ENCODE measurements around the gene ADGRA1.

ADGRA1 gene

DNA sequence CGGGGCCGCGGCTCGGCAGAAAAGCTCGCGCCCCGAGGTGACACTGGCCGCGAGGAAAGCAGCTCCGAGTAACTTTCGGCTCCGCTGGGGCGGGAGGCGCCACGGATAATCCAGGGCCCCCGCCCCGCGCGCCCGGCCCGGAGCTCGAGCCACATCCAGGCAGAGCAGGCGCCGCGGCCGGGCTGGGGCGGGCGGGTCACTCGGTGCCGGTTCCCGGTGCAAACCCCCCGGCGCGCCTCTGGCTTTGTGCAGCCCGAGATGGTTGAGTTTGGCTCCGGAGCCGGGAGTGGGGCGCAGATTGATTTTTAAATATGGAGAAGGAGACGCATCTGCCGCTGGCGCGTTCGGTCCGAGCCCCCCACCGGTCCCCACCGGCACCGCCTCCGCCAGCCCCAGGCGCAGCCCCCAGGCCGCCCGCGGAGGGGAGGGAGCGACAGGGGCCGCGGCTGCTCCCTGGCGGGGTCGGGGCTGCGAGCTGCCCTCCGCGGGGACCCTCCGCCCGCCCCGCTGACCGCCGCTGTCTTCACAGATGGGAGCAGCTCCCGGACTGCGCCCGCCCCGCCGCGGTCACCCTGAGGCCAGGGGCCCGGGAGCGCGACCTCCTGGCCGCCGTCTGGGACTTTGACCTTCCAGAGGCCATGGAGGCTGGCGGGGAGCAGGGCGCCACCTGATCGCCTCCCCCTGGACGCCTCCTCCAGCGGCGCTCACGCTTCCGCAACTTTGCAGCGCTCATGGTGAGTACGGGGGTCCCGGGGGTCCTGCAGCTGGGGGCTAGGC lies 643 bp downstream of the ADGRA1 start:
- ATAC-seq (replicated peaks) (no peak), DNase-seq (no peak)
- no peak overlapping the region for H3K27ac Mint-ChIP-seq
- H3K4me3 Mint-ChIP-seq = no peak overlapping the region
- peaks cover 44 to 56% of the 10 kb centered on the region in 2 donors for H3K27me3 Mint-ChIP-seq
- H3K9me3 Mint-ChIP-seq = no peaks in the 10 kb centered on the region
- no peaks in the 10 kb centered on the region for H3K36me3 Mint-ChIP-seq
- H3K4me1 Mint-ChIP-seq = peaks cover 0 to 12% of the 10 kb centered on the region in 2 donors

DNA sequence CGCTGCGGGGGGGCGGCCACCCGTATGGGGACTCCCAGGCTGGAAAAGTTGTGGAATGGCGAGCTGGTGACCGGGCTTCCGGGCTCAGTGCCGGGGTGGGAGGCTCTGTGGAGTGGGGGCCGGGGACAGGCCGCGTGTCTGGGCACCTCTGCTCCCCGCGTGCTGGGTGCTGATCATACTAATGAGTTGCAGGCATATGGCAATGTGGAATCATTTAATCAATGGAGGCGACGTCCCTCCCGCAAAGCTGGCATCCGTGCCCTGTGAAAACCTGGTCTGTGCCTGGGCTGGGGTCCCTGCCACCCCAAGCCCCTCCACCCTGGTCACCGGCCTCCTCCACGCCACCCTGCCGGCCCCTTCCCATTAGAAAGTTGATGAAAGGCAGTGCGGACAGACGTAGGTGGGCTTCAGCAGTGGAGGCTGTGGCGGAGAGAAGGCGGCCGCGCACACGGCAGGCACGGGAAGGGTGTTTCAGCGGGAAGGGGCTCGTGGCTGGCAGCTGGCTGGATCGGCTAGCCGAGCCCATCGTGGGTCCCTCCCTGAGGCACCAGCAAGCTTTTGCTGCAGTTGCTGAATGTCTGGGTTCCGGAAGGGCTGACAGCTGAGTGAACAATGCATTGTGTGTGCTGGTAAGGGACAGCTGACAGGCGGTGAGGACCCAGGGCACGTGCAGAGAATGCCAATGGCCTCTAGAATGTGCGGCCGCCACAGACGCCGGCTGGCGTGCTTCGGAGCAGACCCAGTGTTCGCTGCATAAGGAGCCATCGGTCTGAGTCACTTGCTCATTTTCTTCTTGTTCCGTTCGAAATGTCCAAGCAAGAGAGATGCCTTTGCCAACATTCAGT lies 1.5 kb downstream of the ADGRA1 start:
- no peak overlapping the region for H3K27ac Mint-ChIP-seq
- peaks cover 0 to 12% of the 10 kb centered on the region in 2 donors for H3K4me1 Mint-ChIP-seq
- H3K9me3 Mint-ChIP-seq = no peaks in the 10 kb centered on the region
- H3K27me3 Mint-ChIP-seq = peaks cover 39 to 47% of the 10 kb centered on the region in 2 donors
- no peak overlapping the region for H3K4me3 Mint-ChIP-seq
- DNase-seq = no peak
- no peak for ATAC-seq (replicated peaks)
- H3K36me3 Mint-ChIP-seq = no peaks in the 10 kb centered on the region

DNA sequence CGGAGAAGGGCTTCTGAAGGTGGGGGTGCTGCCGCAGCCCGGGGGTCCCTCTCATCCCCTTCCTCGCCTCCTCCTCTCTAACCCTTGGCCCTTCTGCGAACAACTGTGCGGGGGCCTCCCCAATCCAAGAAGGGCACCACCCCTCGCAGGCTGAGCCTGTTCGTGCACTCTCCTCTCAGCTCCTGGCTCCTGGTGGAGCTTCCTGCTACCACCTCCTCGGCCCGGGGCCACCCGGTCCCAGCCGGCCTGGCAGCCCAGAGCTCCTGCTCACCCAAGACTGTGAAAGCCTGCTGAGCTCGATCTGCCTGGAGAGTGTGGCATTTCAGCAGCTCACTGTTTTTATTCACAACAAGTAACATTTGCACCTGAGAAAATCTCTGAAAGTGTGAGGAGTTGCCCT lies 2.4 kb downstream of the ADGRA1 start:
- Mint-ChIP-seq H3K4me3 (no peak overlapping the region), H3K4me1 (peaks cover 0 to 12% of the 10 kb centered on the region in 2 donors), H3K27me3 (peaks cover 37 to 42% of the 10 kb centered on the region in 2 donors), H3K9me3 (no peaks in the 10 kb centered on the region), H3K27ac (no peak overlapping the region), H3K36me3 (no peaks in the 10 kb centered on the region)
- DNase-seq (no peak), ATAC-seq (replicated peaks) (no peak)

DNA sequence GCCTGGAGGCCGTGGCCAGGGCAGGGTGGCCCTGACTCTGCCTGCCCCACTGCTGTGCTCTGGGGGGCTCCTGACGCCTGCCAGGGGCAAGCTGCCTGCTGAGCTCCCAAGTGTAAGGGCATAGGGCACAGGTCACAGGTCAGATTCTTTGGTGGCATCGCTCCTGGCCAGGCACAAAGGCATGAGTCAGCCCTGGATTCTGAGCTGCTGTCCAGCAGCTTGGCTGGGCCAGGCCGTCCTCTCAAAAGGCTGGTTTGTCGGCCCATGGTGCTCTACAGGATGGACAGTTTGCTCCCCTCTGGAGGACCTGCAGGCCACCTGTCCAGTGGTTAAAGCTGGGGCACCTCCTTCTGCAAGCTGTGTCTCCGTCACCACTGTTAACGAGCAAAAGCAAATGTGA lies 2.9 kb downstream of the ADGRA1 start:
- H3K9me3 Mint-ChIP-seq = no peaks in the 10 kb centered on the region
- DNase-seq (no peak), ATAC-seq (replicated peaks) (no peak)
- no peak overlapping the region for H3K27ac Mint-ChIP-seq
- no peak overlapping the region for H3K4me3 Mint-ChIP-seq
- H3K4me1 Mint-ChIP-seq = peaks cover 0 to 12% of the 10 kb centered on the region in 2 donors
- peaks cover 35 to 37% of the 10 kb centered on the region in 2 donors for H3K27me3 Mint-ChIP-seq
- no peaks in the 10 kb centered on the region for H3K36me3 Mint-ChIP-seq

DNA sequence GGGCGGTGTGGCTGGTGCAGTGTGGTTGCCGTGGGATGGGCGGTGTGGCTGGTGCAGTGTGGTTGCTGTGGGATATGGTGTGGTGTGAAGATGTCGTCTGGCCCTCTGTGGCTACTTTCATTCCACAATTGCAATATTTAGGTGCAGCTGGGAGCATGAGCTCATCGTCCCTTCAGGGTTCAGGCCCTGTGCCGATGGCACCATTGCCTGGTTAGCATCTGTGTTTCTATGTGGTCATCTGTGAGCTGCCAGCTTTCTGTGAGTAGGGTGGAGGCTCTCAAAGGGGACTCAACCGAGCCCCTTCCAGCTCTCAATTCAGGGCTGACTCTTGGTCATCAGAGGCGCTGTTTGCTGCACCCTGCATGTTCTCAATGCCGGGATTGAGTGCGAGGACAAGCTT lies 3.6 kb downstream of the ADGRA1 start:
- Mint-ChIP-seq H3K27ac (no peak overlapping the region), H3K36me3 (no peaks in the 10 kb centered on the region), H3K4me1 (peaks cover 0 to 12% of the 10 kb centered on the region in 2 donors), H3K27me3 (peaks cover 32 to 34% of the 10 kb centered on the region in 2 donors), H3K9me3 (no peaks in the 10 kb centered on the region), H3K4me3 (no peak overlapping the region)
- no peak for DNase-seq
- ATAC-seq (replicated peaks) = no peak

DNA sequence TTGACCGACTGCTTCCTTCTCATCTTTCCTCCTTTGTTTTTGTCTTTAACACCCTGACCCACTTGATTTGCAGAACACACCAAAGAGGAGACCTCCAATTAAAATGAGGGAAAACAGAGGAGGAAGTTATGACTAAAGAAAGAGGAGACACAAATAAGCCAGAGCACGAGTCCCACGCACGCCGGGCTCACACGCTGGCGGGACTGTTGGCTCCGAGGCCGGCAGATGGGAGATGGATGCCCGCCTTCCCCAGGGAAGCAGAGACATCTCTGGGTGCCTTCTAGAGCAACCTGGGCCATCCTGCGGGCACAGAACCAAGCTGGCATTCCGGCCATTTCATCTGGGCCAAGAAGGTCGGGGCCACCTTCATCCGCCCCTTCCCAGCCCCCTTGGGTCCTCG lies 5.6 kb downstream of the ADGRA1 start:
- no peaks in the 10 kb centered on the region for H3K4me1 Mint-ChIP-seq
- DNase-seq = no peak
- H3K27ac Mint-ChIP-seq = no peak overlapping the region
- H3K4me3 Mint-ChIP-seq = no peak overlapping the region
- ATAC-seq (replicated peaks) = no peak
- no peaks in the 10 kb centered on the region for H3K9me3 Mint-ChIP-seq
- H3K36me3 Mint-ChIP-seq = no peaks in the 10 kb centered on the region
- H3K27me3 Mint-ChIP-seq = peaks cover 19 to 29% of the 10 kb centered on the region in 2 donors

DNA sequence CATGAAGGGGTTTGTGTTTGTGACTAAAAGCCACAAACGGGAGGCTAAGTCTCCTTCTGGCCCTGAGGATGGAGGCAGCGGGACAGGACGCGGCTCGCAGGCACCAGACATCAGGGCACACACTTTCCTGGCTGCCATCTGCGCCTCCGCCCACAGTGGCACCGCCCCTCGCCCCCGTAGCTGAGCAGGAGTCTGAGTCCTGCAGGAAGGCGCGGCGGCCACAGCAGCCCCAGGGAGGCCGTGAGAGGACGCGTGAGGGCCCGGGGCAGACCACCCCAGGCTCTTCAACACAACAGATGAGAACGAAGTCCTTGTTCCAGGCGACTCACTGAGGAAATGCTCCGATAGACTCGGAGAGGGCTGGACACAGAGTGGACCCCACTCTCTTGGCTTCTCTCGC lies 6.6 kb downstream of the ADGRA1 start:
- ATAC-seq (replicated peaks) = no peak
- Mint-ChIP-seq H3K27me3 (peaks cover 13 to 26% of the 10 kb centered on the region in 2 donors), H3K27ac (no peak overlapping the region), H3K4me1 (no peaks in the 10 kb centered on the region), H3K4me3 (no peak overlapping the region), H3K9me3 (no peaks in the 10 kb centered on the region), H3K36me3 (no peaks in the 10 kb centered on the region)
- DNase-seq = no peak

DNA sequence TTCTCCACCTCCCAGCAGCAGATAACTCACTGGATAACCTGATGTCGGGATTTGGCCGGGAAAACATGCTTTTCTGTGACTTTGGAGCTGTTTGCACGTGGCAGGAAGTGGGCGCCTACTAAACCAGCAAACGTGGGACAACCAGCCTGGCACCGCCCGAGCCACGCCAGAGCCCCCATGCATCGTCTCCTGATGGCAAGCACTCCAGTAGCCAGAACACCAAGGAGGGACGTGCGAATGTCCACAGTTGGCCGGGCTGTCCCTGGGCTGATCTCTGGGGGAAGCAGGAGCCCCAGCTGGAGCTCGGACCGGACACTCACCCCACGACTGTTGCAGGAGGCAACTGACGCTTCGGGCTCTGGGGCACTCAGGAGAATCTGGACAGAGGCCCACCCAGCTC lies 7.1 kb downstream of the ADGRA1 start:
- H3K27ac Mint-ChIP-seq = no peak overlapping the region
- ATAC-seq (replicated peaks) (no peak), DNase-seq (no peak)
- no peaks in the 10 kb centered on the region for H3K4me1 Mint-ChIP-seq
- no peaks in the 10 kb centered on the region for H3K36me3 Mint-ChIP-seq
- no peaks in the 10 kb centered on the region for H3K9me3 Mint-ChIP-seq
- no peak overlapping the region for H3K4me3 Mint-ChIP-seq
- peaks cover 13 to 25% of the 10 kb centered on the region in 2 donors for H3K27me3 Mint-ChIP-seq

DNA sequence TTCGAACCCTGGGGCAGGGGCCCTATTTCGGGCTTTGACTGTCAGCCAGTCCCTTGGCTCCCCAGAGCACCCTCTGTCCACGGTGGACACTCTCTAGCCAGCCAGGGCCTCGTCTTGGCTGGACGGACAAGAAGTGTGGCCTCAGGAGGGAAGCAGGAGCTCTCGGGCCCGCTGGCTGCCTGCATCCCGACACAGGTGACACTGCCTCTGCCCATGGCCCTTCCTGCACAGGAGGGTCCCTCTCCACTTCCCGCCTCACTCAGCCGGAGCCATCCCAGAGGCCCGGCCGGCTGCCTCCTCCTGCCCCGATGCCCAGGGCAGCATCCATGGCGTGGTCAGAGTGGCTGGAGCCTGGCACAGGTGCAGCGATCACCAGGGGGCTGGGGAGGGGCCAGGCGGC lies 7.9 kb downstream of the ADGRA1 start:
- peaks cover 14 to 28% of the 10 kb centered on the region in 2 donors for H3K27me3 Mint-ChIP-seq
- no peaks in the 10 kb centered on the region for H3K36me3 Mint-ChIP-seq
- ATAC-seq (replicated peaks) (peak in 1 of 2 donors; percentile 6), DNase-seq (no peak)
- no peaks in the 10 kb centered on the region for H3K4me1 Mint-ChIP-seq
- H3K9me3 Mint-ChIP-seq = no peaks in the 10 kb centered on the region
- H3K4me3 Mint-ChIP-seq = no peak overlapping the region
- H3K27ac Mint-ChIP-seq = no peak overlapping the region

DNA sequence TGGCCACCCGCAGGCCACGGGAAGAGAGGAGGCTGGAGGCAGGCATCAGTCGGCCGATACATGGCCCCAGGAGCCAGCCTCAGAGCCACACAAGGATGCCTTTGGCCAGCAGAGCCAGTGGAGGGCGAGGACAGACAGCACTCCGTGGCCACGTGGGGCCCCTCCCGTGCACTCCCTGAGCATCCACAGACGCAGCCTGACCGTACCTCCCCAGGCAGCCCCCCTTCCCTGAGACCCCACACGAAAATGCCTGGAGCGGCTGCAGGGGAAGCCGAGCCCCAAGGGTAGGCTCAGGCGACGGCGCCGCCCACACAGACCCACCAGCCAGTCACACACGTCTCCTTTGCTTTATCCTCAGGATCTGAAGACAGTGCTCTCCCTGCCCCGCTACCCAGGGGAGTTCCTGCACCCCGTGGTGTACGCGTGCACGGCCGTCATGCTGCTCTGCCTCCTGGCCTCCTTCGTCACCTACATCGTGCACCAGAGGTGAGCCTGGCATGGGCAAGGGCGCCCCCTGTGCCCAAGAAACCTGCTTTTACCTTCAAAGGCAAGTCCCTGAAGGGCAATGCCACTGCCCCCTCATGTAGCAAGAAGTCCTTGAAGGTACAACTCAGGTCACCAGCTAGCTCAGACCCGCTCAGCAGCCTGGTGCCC lies 9.0 kb downstream of the ADGRA1 start:
- DNase-seq (no peak), ATAC-seq (replicated peaks) (no peak)
- Mint-ChIP-seq H3K9me3 (no peaks in the 10 kb centered on the region), H3K36me3 (no peaks in the 10 kb centered on the region), H3K4me1 (peaks cover 3 to 11% of the 10 kb centered on the region in 2 donors), H3K4me3 (no peak overlapping the region), H3K27me3 (peaks cover 26 to 28% of the 10 kb centered on the region in 2 donors), H3K27ac (no peak overlapping the region)

DNA sequence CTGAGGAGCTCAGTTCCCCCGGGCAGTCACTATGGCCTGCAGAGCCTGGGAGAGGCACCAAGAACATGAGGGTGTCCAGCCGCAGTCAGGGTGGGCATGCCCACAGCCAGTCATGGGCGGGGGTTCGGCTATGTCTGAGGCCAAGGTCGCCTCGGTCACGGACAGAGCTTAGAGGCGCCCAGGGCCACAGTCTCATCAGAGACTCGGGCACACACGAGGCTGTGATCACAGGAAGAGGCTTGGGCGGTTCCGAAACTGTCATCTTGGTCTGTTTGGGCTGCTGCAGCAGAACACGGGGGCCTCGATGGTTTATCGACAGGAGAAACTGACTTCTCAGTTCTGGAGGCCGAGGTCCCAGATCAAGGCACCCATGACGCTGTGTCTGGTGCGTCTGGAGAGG lies 9.7 kb downstream of the ADGRA1 start:
- ATAC-seq (replicated peaks) = no peak
- Mint-ChIP-seq H3K9me3 (no peaks in the 10 kb centered on the region), H3K27ac (no peak overlapping the region)

DNA sequence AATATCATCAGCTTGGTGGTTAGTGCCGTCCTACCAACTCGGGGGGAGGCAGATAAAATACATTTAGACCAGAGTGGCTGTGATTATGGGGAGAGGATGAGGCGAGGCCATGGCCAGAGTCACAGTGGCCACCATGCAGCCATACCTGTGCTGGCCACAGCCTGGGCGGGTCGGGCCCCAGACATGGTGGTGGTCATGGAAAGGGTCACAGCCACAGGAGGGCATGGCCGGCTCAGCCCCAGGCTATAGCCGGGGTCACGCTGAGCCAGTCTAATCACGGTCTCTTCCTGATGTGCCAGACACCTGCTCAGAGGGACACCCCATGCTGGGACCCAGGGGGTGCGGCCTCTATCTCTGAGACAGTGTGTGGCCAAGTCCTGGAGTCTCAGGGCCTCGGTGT lies 10.2 kb downstream of the ADGRA1 start:
- peaks cover 27 to 37% of the 10 kb centered on the region in 2 donors for H3K27me3 Mint-ChIP-seq
- no peak for ATAC-seq (replicated peaks)

More for the DNA sequence above, 9.7 kb downstream of the ADGRA1 start:
- H3K27me3 Mint-ChIP-seq = peaks cover 30 to 32% of the 10 kb centered on the region in 2 donors
- H3K4me3 Mint-ChIP-seq = no peak overlapping the region
- H3K36me3 Mint-ChIP-seq = no peaks in the 10 kb centered on the region
- DNase-seq = no peak
- peaks cover 3 to 16% of the 10 kb centered on the region in 2 donors for H3K4me1 Mint-ChIP-seq

DNA sequence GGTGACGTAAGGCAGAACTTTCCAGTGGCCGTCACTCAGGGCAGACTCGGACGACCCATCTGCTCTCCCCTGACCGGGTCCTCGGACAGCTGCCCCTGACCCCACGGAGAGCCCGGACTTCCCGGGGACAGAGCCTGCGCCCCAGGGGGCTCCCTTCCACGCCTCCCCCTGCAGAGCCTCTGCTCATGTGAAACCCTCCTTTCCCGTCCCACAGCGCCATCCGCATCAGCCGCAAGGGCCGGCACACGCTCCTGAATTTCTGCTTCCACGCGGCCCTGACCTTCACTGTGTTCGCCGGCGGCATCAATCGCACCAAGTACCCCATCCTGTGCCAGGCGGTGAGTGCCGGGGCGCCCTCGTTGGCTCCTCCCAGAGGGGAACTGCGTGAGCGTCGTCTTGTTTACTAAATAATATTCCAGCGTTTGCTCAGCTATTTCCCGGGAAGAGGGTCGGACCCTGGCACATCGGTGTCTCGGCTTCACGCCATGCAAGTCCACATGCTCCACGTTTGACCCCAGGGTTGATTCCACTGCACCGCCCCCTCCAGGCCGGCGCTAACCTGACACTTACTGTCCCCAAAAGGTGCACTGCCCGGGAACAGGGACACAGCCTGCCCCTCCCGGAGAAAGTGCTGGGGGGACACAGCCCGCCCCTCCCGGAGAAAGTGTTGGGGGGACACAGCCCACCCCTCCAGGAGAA lies 10.9 kb downstream of the ADGRA1 start:
- Mint-ChIP-seq H3K27me3 (peaks cover 27 to 43% of the 10 kb centered on the region in 2 donors), H3K4me1 (peaks cover 3 to 16% of the 10 kb centered on the region in 2 donors), H3K27ac (no peak overlapping the region), H3K9me3 (no peaks in the 10 kb centered on the region), H3K4me3 (no peak overlapping the region), H3K36me3 (no peaks in the 10 kb centered on the region)
- DNase-seq = no peak
- ATAC-seq (replicated peaks) = no peak

More for the DNA sequence above, 10.2 kb downstream of the ADGRA1 start:
- H3K4me1 Mint-ChIP-seq = peaks cover 3 to 16% of the 10 kb centered on the region in 2 donors
- H3K4me3 Mint-ChIP-seq = no peak overlapping the region
- no peak overlapping the region for H3K27ac Mint-ChIP-seq
- no peak for DNase-seq
- no peaks in the 10 kb centered on the region for H3K36me3 Mint-ChIP-seq
- H3K9me3 Mint-ChIP-seq = no peaks in the 10 kb centered on the region

DNA sequence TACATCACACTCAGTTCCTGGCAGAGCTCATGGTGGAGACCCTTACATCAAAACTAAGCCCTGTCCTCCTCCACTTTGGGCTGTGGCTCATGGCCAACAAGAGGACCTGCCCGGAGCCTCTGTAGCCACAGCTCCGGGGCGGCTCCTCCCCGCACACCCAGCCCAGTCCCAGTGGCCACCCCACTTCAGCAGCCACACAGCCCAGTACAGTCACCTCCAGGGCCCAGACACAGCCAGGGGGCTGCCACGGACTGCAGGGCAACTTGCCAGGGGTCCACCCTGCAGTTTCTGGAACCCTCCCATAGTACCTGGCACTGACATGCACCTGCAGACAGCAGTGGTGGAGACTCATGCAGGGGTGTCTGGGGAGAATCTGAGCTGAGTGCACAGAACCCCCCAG lies 11.8 kb downstream of the ADGRA1 start:
- peaks cover 27 to 52% of the 10 kb centered on the region in 2 donors for H3K27me3 Mint-ChIP-seq
- H3K27ac Mint-ChIP-seq = no peak overlapping the region
- H3K36me3 Mint-ChIP-seq = no peaks in the 10 kb centered on the region
- H3K9me3 Mint-ChIP-seq = no peaks in the 10 kb centered on the region
- no peak overlapping the region for H3K4me3 Mint-ChIP-seq
- ATAC-seq (replicated peaks) (no peak), DNase-seq (no peak)
- H3K4me1 Mint-ChIP-seq = peaks cover 3 to 16% of the 10 kb centered on the region in 2 donors
